Vagina (tissue), 2 donors: ENCODE measurements around the gene SLC25A43. TPM values are rescaled to one million over a fixed set of nuclear protein-coding genes. Genes with fewer than 3 reads are reported as not detected.
"Not testable (repeated sequence)": the region's sequence is repeated elsewhere in the genome, so short reads cannot be mapped to it uniquely, and the experiment has no call there.

Experiments used
- DNase-seq, 2 donors: peaks; one replicate each; pipeline ENCODE4 v3.0.0-alpha.2; 2017; ENCODE audit errors: extremely low spot score in 2 of 2
- H3K27ac ChIP-seq: fragments of 200-600 bp; sonication (generic); one replicate; pipeline ENCODE4 v1.5.1; 2019
- H3K27me3 ChIP-seq: fragments of 200-600 bp; sonication (generic); one replicate; pipeline ENCODE4 v1.5.1; 2019
- H3K36me3 ChIP-seq, 2 donors: fragments of 200-600 bp; sonication (generic); one replicate each; pipeline ENCODE4 v1.5.1; 2017 to 2019
- H3K4me1 ChIP-seq: fragments of 200-600 bp; sonication (generic); one replicate; pipeline ENCODE4 v1.5.1; 2019
- H3K4me3 ChIP-seq, 2 donors: fragments of 200-600 bp; sonication (generic); 1 replicate in 1 of 2; 2 replicates in 1 of 2; pipeline ENCODE4 v1.5.1; 2016 to 2019
- H3K9me3 ChIP-seq: fragments of 200-600 bp; sonication (generic); one replicate; pipeline ENCODE4 v1.5.1; 2019
- POLR2A ChIP-seq, 2 donors: fragments of 450-650 bp; IDR thresholded peaks; one replicate each; pipeline ENCODE4 v1.6.1; 2017; ENCODE audit warnings: antibody characterized with exemption in 2 of 2, mild to moderate bottlenecking in 2 of 2, moderate library complexity in 2 of 2
- POLR2AphosphoS5 ChIP-seq, 2 donors: sonication (generic); formaldehyde crosslinking; IDR thresholded peaks; one replicate each; pipeline ENCODE4 v1.9.0; 2017; ENCODE audit warnings: antibody characterized with exemption in 2 of 2, mild to moderate bottlenecking in 2 of 2, low read depth in 1 of 2; ENCODE audit not compliant: insufficient read depth in 1 of 2
- intact Hi-C: fragments of 100-400 bp; cut with DNase I; formaldehyde crosslinking; loops from one replicate; pipeline ENCODE4 v1.15.1; 2023
- total RNA-seq: library from RNA; depleted of rRNA; stranded (reverse); fragments of >200 nt; gene quantifications from one replicate; pipeline ENCODE4 v1.2.3, GENCODE V29; 2016
- TF ChIP-seq, protein P1 (sequence below), 3 experiments: fragments of 450-650 bp in 2 of 3; fragments of 200-600 bp in 1 of 3; sonication (generic) in 1 of 3; IDR thresholded peaks; one replicate each; pipeline ENCODE4 v1.5.1; 2017 to 2019; ENCODE audit warnings: antibody characterized with exemption in 3 of 3, mild to moderate bottlenecking in 2 of 3, moderate library complexity in 2 of 3

The SLC25A43 gene
- total RNA-seq, 1 donor from 2014 or later, result 25.5 TPM

DNA sequence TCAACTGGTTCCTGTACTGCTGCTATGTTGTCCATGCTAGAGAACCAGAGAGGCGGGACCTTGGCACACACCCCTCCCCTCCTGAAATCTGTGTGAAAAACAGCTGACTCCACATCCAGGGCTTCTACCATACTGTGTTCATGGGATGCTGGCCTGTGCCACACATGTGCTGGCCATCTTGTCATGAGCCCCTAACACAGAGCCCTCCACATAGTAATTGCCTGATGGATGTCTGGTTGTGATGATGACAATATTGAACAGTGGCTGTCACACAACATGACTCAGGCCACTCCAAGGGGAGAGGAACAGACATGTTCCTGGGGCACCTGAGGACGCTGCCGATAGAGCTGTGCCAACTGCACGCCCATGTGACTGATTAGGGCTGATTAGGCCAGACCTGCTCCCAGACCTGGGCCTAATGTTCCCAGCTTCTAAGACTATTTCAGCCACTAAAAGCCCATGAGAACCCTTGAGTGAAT lies 82.2 kb downstream of the SLC25A43 start:
- Histone ChIP-seq H3K36me3 (no peaks in the 10 kb centered on the region), H3K27ac (no peak overlapping the region), H3K4me3 (no peak overlapping the region), H3K27me3 (no peaks in the 10 kb centered on the region), H3K4me1 (peaks cover 5% of the 10 kb centered on the region), H3K9me3 (no peaks in the 10 kb centered on the region)
- intact Hi-C loops, result no loop called here
- TF ChIP-seq, protein P1, sequence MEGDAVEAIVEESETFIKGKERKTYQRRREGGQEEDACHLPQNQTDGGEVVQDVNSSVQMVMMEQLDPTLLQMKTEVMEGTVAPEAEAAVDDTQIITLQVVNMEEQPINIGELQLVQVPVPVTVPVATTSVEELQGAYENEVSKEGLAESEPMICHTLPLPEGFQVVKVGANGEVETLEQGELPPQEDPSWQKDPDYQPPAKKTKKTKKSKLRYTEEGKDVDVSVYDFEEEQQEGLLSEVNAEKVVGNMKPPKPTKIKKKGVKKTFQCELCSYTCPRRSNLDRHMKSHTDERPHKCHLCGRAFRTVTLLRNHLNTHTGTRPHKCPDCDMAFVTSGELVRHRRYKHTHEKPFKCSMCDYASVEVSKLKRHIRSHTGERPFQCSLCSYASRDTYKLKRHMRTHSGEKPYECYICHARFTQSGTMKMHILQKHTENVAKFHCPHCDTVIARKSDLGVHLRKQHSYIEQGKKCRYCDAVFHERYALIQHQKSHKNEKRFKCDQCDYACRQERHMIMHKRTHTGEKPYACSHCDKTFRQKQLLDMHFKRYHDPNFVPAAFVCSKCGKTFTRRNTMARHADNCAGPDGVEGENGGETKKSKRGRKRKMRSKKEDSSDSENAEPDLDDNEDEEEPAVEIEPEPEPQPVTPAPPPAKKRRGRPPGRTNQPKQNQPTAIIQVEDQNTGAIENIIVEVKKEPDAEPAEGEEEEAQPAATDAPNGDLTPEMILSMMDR (IDR thresholded peaks at IDR 0.05), result no peak
- TF ChIP-seq POLR2A (IDR thresholded peaks at IDR 0.05), result no peak
- TF ChIP-seq POLR2AphosphoS5 (IDR thresholded peaks at IDR 0.05; ENCODE audit: insufficient read depth in 1 of 2, low read depth in 1 of 2), result no peak
- no peak for DNase-seq

DNA sequence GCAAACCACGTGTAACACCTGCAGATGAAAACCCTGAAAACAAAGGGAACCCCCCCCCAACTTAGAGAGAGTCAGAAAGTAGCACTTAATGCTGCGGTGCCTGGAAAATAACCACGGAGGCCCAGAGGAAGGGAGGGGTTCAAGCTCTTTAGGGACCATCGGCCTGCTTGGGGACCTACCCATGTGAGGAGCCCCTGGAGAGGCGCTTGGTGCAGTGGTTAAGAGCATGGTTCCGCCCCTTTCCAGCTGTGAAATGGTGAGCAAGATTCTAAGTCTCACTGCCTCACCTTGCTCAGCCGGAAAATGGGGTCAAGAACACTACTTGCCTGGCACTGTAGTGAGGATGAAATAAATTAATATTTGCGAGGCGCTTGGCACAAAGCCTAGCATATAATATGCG lies 82.9 kb downstream of the SLC25A43 start:
- intact Hi-C loops, result no loop called here
- H3K36me3 ChIP-seq, result no peaks in the 10 kb centered on the region
- peaks cover 5% of the 10 kb centered on the region for H3K4me1 ChIP-seq
- no peaks in the 10 kb centered on the region for H3K9me3 ChIP-seq
- no peak overlapping the region for H3K27ac ChIP-seq
- TF ChIP-seq POLR2AphosphoS5 (IDR thresholded peaks at IDR 0.05; ENCODE audit: insufficient read depth in 1 of 2, low read depth in 1 of 2), result no peak
- TF ChIP-seq, protein P1 (IDR thresholded peaks at IDR 0.05), result no peak
- TF ChIP-seq POLR2A (IDR thresholded peaks at IDR 0.05), result no peak
- DNase-seq, result no peak
- peak overlapping the region; percentile 33 to 35 for H3K4me3 ChIP-seq
- H3K27me3 ChIP-seq, result no peaks in the 10 kb centered on the region

DNA sequence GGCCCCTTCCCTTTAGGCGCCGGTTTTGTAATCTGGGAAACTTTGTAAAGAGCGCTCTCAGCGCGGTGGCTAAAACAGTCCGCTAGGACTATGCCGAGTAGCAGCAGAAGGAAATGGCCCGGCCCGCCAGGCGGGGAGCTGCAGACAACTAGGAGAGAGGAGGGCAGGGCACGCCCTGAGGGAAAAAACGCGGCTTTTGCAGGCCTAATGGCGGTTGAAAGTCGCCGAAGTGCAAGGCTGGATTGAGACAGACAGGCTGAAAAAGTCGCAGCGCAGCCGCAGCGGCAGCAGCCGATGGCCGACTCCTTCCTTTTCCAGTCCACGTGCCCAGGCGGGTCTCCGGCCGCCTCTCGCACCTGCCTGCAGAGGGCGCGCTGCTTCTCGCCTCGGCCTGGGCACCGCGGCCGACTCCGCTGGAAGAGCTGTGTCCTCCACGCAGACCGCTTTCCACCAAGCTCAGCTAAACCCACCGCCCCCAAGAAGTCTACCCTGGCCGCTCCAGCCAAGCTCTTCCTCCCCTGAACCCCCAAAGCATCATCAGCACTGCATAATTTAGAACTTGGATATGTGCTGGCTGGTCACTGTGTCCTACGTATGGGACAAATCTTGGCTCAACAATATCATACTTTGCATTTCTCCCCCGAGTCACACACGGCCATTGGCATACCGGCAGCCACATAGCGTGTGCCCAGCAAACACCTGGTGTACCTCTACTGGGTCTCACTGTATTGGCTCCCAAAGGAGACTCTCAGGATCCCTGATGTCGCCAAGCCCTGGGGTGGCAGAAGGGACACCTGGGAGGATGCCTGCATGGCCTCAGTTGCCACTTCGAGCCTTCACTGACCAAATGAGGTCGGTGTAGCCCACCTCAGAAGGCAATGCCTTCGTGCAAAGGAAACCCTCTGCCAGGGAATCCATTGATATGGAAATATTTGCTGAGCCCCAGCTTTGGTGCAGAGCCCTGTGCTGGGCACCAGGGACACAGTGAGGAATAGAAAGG lies 83.6 kb downstream of the SLC25A43 start:
- Histone ChIP-seq H3K27ac (peak overlapping the region; percentile 6), H3K27me3 (no peaks in the 10 kb centered on the region), H3K36me3 (no peaks in the 10 kb centered on the region), H3K4me3 (peak overlapping the region; percentile 33 to 35), H3K4me1 (peaks cover 5% of the 10 kb centered on the region), H3K9me3 (no peaks in the 10 kb centered on the region)
- no peak for TF ChIP-seq POLR2A (IDR thresholded peaks at IDR 0.05)
- peak in 1 of 2 donors; percentile 47 for TF ChIP-seq POLR2AphosphoS5 (IDR thresholded peaks at IDR 0.05; ENCODE audit: insufficient read depth in 1 of 2, low read depth in 1 of 2)
- TF ChIP-seq, protein P1 (IDR thresholded peaks at IDR 0.05), result peak; percentile 4 to 62 (median 50)
- DNase-seq, result no peak
- intact Hi-C loops, result no loop called here

DNA sequence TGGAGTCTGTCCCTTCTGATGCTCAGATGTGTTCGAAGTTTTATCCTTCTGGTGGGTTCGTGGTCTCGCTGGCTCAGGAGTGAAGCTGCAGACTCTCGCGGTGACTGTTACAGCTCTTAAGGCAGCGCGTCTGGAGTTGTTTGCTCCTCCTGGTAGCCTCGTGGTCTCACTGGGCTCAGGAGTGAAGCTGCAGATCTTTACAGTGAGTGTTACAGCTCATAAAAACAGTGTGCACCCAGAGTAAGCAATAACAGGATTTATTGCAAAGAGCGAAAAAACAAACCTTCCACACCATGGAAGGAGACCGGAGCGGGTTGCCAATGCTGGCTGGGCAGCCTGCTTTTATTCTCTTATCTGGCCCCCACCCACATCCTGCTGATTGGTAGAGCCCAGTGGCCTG lies 87.6 kb downstream of the SLC25A43 start:
- no peak for DNase-seq

GRCh38 chrX:119487766-119488165 lies 88.6 kb downstream of the SLC25A43 start:
- H3K27me3 ChIP-seq, H3K9me3 ChIP-seq, intact Hi-C loops, H3K36me3 ChIP-seq, H3K4me1 ChIP-seq, H3K27ac ChIP-seq, H3K4me3 ChIP-seq, DNase-seq: not testable (repeated sequence)

More for the DNA sequence above, 87.6 kb downstream of the SLC25A43 start:
- Histone ChIP-seq H3K36me3 (no peaks in the 10 kb centered on the region), H3K4me3 (no peak overlapping the region), H3K27me3 (no peaks in the 10 kb centered on the region), H3K4me1 (peaks cover 5% of the 10 kb centered on the region), H3K27ac (no peak overlapping the region), H3K9me3 (no peaks in the 10 kb centered on the region)
- intact Hi-C loops, result no loop called here
- TF ChIP-seq POLR2AphosphoS5 (IDR thresholded peaks at IDR 0.05; ENCODE audit: insufficient read depth in 1 of 2, low read depth in 1 of 2) (no peak), POLR2A (IDR thresholded peaks at IDR 0.05) (no peak)
- TF ChIP-seq, protein P1 (IDR thresholded peaks at IDR 0.05), result no peak
